Measurements from ENCODE around the gene TLN1.

TLN1 gene

GRCh38 chr9:35697486-35697885 is 34.5 kb downstream of the TLN1 start:
- no peak for TF ChIP-seq ZNF560 (tag by site-specific recombination; IDR thresholded peaks at IDR 0.05; ENCODE audit: borderline replicate concordance)
- ChIA-PET POLR2A (interaction anchor here (1.2 to 3.8 kb wide), 4 partner anchors 30 to 39 kb away, joined by 3 to 31 read pairs (median 12); partner anchors contain the start of genes ARHGEF39, CCDC107, CREB3 and RMRP), CTCF (interaction anchor here (0.6 to 9.0 kb wide), 20 partner anchors 8 to 442 kb away, joined by 3 to 157 read pairs (median 11); partner anchors contain the start of genes ARHGEF39, CCDC107, CREB3 and RMRP)
- Histone ChIP-seq H3K4me3 (ENCODE audit: low read depth, low read length) (no peak overlapping the region), H3K27ac (ENCODE audit: extremely low read depth, low read depth, low read length) (no peak overlapping the region), H3K4me1 (ENCODE audit: control insufficient read depth, insufficient read depth, low read length) (no peaks in the 10 kb centered on the region), H3K9me3 (ENCODE audit: control insufficient read depth, insufficient read depth, low read depth, low read length) (no peaks in the 10 kb centered on the region), H3K36me3 (ENCODE audit: control insufficient read depth in 2 of 2, insufficient read depth in 1 of 2, low read length in 2 of 2) (peaks cover 24 to 69% of the 10 kb centered on the region in 2 experiments; a peak in 2 of 3 replicates)

- H3K9me3 ChIP-seq (ENCODE audit: control insufficient read depth, insufficient read depth, low read depth, low read length), result no peaks in the 10 kb centered on the region
- H3K36me3 ChIP-seq (ENCODE audit: control insufficient read depth in 2 of 2, insufficient read depth in 1 of 2, low read length in 2 of 2), result peaks cover 22 to 61% of the 10 kb centered on the region in 2 experiments; a peak in 2 of 3 replicates
- TF ChIP-seq ZNF510 (tag by site-specific recombination; IDR thresholded peaks at IDR 0.05; ENCODE audit: insufficient replicate concordance), result no peak
- no peak for TF ChIP-seq ZNF350 (tag by site-specific recombination; IDR thresholded peaks at IDR 0.05)
- TF ChIP-seq ZNF660 (tag by site-specific recombination; IDR thresholded peaks at IDR 0.05), result no peak
- TF ChIP-seq EGR2 (tag by site-specific recombination; IDR thresholded peaks at IDR 0.05; ENCODE audit: low read depth), result no peak
- no peak for TF ChIP-seq ZNF18 (tag by site-specific recombination; IDR thresholded peaks at IDR 0.05)
- no peak for TF ChIP-seq REPIN1 (tag by site-specific recombination; IDR thresholded peaks at IDR 0.05; ENCODE audit: low read depth)
- TF ChIP-seq ZNF555 (tag by site-specific recombination; conservative IDR thresholded peaks at IDR 0.05), result no peak
- no peak for TF ChIP-seq ZNF830 (tag by site-specific recombination; IDR thresholded peaks at IDR 0.05; ENCODE audit: low read depth)
- TF ChIP-seq ZBTB49 (tag by site-specific recombination; IDR thresholded peaks at IDR 0.05; ENCODE audit: low read depth), result no peak
- TF ChIP-seq SP2 (tag by site-specific recombination; IDR thresholded peaks at IDR 0.05), result no peak
- TF ChIP-seq ZBTB8A (tag by site-specific recombination; IDR thresholded peaks at IDR 0.05), result no peak
- TF ChIP-seq ZNF175 (tag by site-specific recombination; IDR thresholded peaks at IDR 0.05), result no peak
- no peak for TF ChIP-seq INSM2 (tag by site-specific recombination; IDR thresholded peaks at IDR 0.05)
- TF ChIP-seq ZNF76 (tag by site-specific recombination; IDR thresholded peaks at IDR 0.05; ENCODE audit: borderline replicate concordance, low read depth), result no peak
- no peak for TF ChIP-seq KLF9 (tag by site-specific recombination; IDR thresholded peaks at IDR 0.05; ENCODE audit: low read depth)
- no peak for TF ChIP-seq ZNF423 (tag by site-specific recombination; IDR thresholded peaks at IDR 0.05)
- no peak for TF ChIP-seq ZFP37 (tag by site-specific recombination; IDR thresholded peaks at IDR 0.05)
- no peak for TF ChIP-seq ZNF37A (tag by site-specific recombination; IDR thresholded peaks at IDR 0.05)
- no peak for TF ChIP-seq ELK4 (IDR thresholded peaks at IDR 0.05; ENCODE audit: borderline replicate concordance, low read depth, low read length)
- no peak for TF ChIP-seq OSR2 (tag by site-specific recombination; IDR thresholded peaks at IDR 0.05)
- H3K27ac ChIP-seq (ENCODE audit: extremely low read depth, low read depth, low read length), result no peak overlapping the region
- ChIA-PET POLR2A (interaction anchor here (0.7 to 3.8 kb wide), 7 partner anchors 8 to 38 kb away, joined by 3 to 31 read pairs (median 5); partner anchors contain the start of genes ARHGEF39, CCDC107, CREB3 and RMRP), CTCF (interaction anchor here (0.6 to 9.0 kb wide), 38 partner anchors 9 to 797 kb away, joined by 3 to 157 read pairs (median 5); partner anchors contain the start of genes ARHGEF39, CA9, CCDC107 and CREB3)
- no peak overlapping the region for H3K4me3 ChIP-seq (ENCODE audit: low read depth, low read length)
- no peaks in the 10 kb centered on the region for H3K4me1 ChIP-seq (ENCODE audit: control insufficient read depth, insufficient read depth, low read length)
These were observed 35.3 kb downstream of the TLN1 start for GRCh38 chr9:35696520-35697215.
